ENCODE results near the gene IGF2.

The IGF2 gene

GRCh38 chr11:2154195-2154585, 15.0 kb upstream of the IGF2 start:
- in situ Hi-C loops (cut with MboI; ENCODE audit: low sequenced_read_pairs), result no loop called here

GRCh38 chr11:2153581-2154194, 14.5 kb upstream of the IGF2 start:
- in situ Hi-C loops (cut with MboI; ENCODE audit: low sequenced_read_pairs), result no loop called here

- in situ Hi-C loops (cut with MboI; ENCODE audit: low sequenced_read_pairs), result no loop called here
Measured at GRCh38 chr11:2151500-2152257, 12.5 kb upstream of the IGF2 start.

- in situ Hi-C loops (cut with MboI; ENCODE audit: low sequenced_read_pairs), result no loop called here
Measured at GRCh38 chr11:2149864-2150847, 11.0 kb upstream of the IGF2 start.

GRCh38 chr11:2149460-2149859, 10.3 kb upstream of the IGF2 start:
- in situ Hi-C loops (cut with MboI; ENCODE audit: low sequenced_read_pairs), result no loop called here

GRCh38 chr11:2148595-2148994, 9.4 kb upstream of the IGF2 start:
- in situ Hi-C loops (cut with MboI; ENCODE audit: low sequenced_read_pairs), result no loop called here

GRCh38 chr11:2147391-2147790, 8.2 kb upstream of the IGF2 start:
- in situ Hi-C loops (cut with MboI; ENCODE audit: low sequenced_read_pairs), result no loop called here

GRCh38 chr11:2146051-2146450, 6.9 kb upstream of the IGF2 start:
- in situ Hi-C loops (cut with MboI; ENCODE audit: low sequenced_read_pairs), result no loop called here

- in situ Hi-C loops (cut with MboI; ENCODE audit: low sequenced_read_pairs), result no loop called here
Measured at GRCh38 chr11:2144544-2145248, 5.5 kb upstream of the IGF2 start.

GRCh38 chr11:2143799-2144543, 4.8 kb upstream of the IGF2 start:
- in situ Hi-C loops (cut with MboI; ENCODE audit: low sequenced_read_pairs), result no loop called here

GRCh38 chr11:2143477-2143798, 4.2 kb upstream of the IGF2 start:
- in situ Hi-C loops (cut with MboI; ENCODE audit: low sequenced_read_pairs), result no loop called here

GRCh38 chr11:2142762-2143202, 3.6 kb upstream of the IGF2 start:
- in situ Hi-C loops (cut with MboI; ENCODE audit: low sequenced_read_pairs), result no loop called here

- in situ Hi-C loops (cut with MboI; ENCODE audit: low sequenced_read_pairs), result no loop called here
Measured at GRCh38 chr11:2142300-2142759, 3.1 kb upstream of the IGF2 start.

- in situ Hi-C loops (cut with MboI; ENCODE audit: low sequenced_read_pairs), result no loop called here
Measured at GRCh38 chr11:2140411-2141400, 1.5 kb upstream of the IGF2 start.

- in situ Hi-C loops (cut with MboI; ENCODE audit: low sequenced_read_pairs), result no loop called here
Measured at GRCh38 chr11:2139621-2140337, 590 bp upstream of the IGF2 start.

GRCh38 chr11:2138431-2139122, 612 bp downstream of the IGF2 start:
- in situ Hi-C loops (cut with MboI; ENCODE audit: low sequenced_read_pairs), result no loop called here

GRCh38 chr11:2138068-2138430, 1.1 kb downstream of the IGF2 start:
- in situ Hi-C loops (cut with MboI; ENCODE audit: low sequenced_read_pairs), result no loop called here

Measured in hTERT RPE-1 (cell line).